ENCODE results near the gene ANO10. TPM values are rescaled to one million over a fixed set of nuclear protein-coding genes. Genes with fewer than 3 reads are reported as not detected.

Gene ANO10
- total and polyA plus RNA-seq, 10 donors = 2.6 to 21.7 (median 16.6) TPM

DNA sequence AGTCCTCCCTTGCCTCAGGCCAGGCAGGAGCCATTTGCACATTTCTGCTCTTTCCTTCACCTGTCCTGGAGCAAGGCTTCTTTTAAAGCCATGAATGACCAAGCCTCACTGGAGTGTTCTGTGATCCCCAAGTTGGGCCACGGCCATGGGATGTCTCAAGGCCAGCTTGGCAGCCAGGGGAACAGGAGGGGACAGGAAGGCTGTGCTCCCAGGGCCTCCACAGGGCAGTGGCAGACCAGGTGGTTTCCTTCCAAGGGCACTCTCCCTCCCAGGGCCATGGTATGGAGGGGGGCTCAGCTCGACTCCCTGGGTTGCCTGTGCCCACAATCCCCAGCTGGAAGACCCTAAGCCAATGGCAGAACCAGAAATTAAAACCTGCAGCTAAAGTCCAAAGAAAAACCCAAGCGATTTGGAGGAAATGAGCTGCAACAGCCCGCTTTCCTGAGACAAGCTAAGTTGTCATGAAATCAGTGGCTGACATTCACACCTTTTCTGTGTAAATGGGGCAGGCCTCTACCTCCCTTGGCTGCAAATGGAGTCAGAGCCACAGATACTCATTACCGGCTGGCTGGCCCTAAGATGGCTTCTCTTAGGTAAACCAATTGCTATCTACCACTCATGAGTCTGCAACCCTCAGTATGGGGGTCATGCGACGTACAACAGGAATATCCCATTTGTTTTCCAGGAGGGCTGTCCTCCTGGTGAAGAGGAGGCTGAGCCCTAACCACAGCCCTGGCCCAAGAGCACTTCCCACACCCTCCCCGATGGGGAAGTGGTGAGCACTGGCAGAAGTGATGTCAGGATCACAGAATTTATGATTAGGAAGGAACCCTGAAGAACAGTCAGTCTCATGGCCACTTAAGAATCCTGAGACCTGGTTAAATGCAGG lies 252.2 kb downstream of the ANO10 start:
- TF ChIP-seq POLR2AphosphoS5 (IDR thresholded peaks at IDR 0.05) (peak in 2 of 3 donors; percentile 45 to 50), POLR2A (IDR thresholded peaks at IDR 0.05) (no peak)
- DNase-seq = peak; percentile 85
- Histone ChIP-seq H3K4me1 (peaks cover 0 to 47% (median 0%) of the 10 kb centered on the region in 6 donors), H3K4me3 (no peak overlapping the region), H3K9me3 (no peaks in the 10 kb centered on the region), H3K27me3 (replicated peaks in 1 of 7) (no peaks in the 10 kb centered on the region), H3K36me3 (peaks cover 0 to 20% (median 0%) of the 10 kb centered on the region in 6 donors), H3K27ac (peak overlapping the region in 5 of 8 donors; percentile 22 to 80 (median 52))
- intact Hi-C loops (cut with DNase I; ENCODE audit: low total_unique reads) = loop anchor here (10.0 kb wide), 1 partner anchor 145 kb away; no protein-coding TSS in a partner anchor
- WGBS, 5 donors = 51 to 68% (median 58%) methylated on average over 7 to 8 of the region's 8 CpGs

DNA sequence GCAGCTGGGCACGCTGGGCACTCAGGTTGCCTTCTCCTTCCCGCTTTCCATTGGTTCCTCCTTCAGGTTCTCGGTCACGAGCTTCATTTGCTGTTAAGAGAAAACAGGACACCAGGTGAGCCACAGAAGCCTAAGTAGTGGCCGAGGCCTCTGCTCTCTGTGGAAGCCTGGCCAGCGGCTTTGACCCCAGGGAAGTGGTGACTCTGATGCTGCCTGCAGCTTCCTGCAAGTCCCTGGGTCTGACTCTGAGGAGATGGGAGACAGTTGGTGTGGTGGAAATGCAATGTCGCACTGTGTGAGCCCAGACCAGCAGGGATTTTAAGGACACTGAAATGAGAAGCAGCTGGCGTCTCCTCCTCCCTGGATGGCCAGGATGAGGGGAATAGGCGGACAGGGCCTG lies 254.9 kb downstream of the ANO10 start:
- Histone ChIP-seq H3K4me1 (peaks cover 0 to 54% (median 2%) of the 10 kb centered on the region in 6 donors), H3K27ac (peak overlapping the region in 5 of 8 donors; percentile 13 to 62 (median 45)), H3K4me3 (no peak overlapping the region), H3K36me3 (peaks cover 0 to 20% (median 0%) of the 10 kb centered on the region in 6 donors), H3K27me3 (replicated peaks in 1 of 7) (no peaks in the 10 kb centered on the region), H3K9me3 (no peaks in the 10 kb centered on the region)
- intact Hi-C loops (cut with DNase I; ENCODE audit: low total_unique reads) = loop anchor here (10.0 kb wide), 1 partner anchor 142 kb away; no protein-coding TSS in a partner anchor
- no peak for TF ChIP-seq POLR2AphosphoS5 (IDR thresholded peaks at IDR 0.05)
- TF ChIP-seq, protein P1, sequence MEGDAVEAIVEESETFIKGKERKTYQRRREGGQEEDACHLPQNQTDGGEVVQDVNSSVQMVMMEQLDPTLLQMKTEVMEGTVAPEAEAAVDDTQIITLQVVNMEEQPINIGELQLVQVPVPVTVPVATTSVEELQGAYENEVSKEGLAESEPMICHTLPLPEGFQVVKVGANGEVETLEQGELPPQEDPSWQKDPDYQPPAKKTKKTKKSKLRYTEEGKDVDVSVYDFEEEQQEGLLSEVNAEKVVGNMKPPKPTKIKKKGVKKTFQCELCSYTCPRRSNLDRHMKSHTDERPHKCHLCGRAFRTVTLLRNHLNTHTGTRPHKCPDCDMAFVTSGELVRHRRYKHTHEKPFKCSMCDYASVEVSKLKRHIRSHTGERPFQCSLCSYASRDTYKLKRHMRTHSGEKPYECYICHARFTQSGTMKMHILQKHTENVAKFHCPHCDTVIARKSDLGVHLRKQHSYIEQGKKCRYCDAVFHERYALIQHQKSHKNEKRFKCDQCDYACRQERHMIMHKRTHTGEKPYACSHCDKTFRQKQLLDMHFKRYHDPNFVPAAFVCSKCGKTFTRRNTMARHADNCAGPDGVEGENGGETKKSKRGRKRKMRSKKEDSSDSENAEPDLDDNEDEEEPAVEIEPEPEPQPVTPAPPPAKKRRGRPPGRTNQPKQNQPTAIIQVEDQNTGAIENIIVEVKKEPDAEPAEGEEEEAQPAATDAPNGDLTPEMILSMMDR (IDR thresholded peaks at IDR 0.05 in 8 of 11, conservative IDR thresholded peaks at IDR 0.05 in 3 of 11) = no peak
- no peak for TF ChIP-seq POLR2A (IDR thresholded peaks at IDR 0.05)
- 78 to 89% (median 87%) methylated on average over 9 of the region's 9 CpGs for WGBS, 5 donors
- no peak for DNase-seq

DNA sequence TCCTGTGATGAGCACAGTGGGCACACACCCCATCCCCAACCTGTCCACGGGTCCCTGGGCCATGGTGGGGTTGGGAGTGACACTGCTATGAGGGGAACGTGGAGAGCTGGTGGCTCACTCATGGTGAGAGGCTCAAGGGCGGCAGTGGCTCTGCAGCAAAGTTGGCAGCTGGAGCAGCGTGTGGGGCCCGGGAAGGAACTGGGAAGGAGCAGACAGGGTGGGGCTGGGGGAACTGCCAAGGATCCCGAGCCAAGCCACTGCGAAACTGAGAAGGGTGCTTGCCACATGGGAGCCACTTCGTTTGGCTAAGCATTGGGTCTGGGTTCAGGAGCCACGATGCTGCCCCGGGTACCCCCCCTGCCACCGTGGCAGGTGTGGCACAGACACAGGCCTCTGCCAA lies 255.3 kb downstream of the ANO10 start:
- Histone ChIP-seq H3K9me3 (no peaks in the 10 kb centered on the region), H3K36me3 (peaks cover 0 to 20% (median 0%) of the 10 kb centered on the region in 6 donors), H3K27ac (peak overlapping the region in 5 of 8 donors; percentile 13 to 62 (median 45)), H3K4me3 (no peak overlapping the region), H3K4me1 (peaks cover 0 to 50% (median 2%) of the 10 kb centered on the region in 6 donors), H3K27me3 (replicated peaks in 1 of 7) (no peaks in the 10 kb centered on the region)
- intact Hi-C loops (cut with DNase I; ENCODE audit: low total_unique reads) = loop anchor here (10.0 kb wide), 1 partner anchor 142 kb away; no protein-coding TSS in a partner anchor
- TF ChIP-seq POLR2A (IDR thresholded peaks at IDR 0.05) = no peak
- TF ChIP-seq POLR2AphosphoS5 (IDR thresholded peaks at IDR 0.05) = no peak
- TF ChIP-seq, protein P1 (IDR thresholded peaks at IDR 0.05 in 8 of 11, conservative IDR thresholded peaks at IDR 0.05 in 3 of 11) = no peak
- WGBS, 5 donors = 78 to 85% (median 79%) methylated on average over 6 to 11 of the region's 11 CpGs
- no peak for DNase-seq

DNA sequence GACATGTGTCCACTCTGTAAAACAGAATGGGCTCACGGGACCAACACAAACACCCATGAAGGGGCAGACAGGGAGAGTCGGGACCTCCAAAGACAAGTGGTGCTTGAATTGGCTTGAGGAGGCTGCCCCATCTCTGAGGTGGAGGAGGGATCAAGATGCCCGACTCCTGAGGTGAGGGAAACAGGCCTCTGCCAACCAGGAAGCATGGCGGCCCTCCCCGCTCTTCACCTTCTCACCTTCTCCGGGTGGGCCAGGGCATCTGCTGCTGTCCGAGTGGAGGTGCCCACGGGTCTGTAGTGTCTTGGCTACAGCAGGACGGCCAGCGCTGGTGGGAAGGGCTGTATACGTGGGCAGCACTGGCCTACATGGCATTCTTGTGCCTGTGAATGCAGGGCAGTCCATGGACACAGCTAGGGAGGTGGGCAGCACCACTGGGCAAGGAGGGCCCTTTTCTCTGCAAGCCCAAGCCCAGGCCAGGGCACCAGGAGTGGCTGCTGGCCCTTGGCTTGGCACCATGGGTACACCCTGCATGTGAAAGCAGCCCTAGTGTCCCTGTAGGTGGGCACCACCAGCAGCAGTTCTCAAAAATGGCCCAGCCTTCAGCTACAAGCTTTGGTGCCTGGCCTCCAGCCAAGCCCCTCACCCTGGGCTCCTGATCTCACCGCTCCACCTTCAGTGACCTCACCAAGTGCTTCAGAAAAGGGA lies 256.1 kb downstream of the ANO10 start:
- Histone ChIP-seq H3K27ac (peak overlapping the region in 4 of 8 donors; percentile 45 to 62 (median 54)), H3K4me3 (no peak overlapping the region), H3K4me1 (peaks cover 0 to 46% (median 2%) of the 10 kb centered on the region in 6 donors), H3K36me3 (peaks cover 0 to 20% (median 0%) of the 10 kb centered on the region in 6 donors), H3K9me3 (no peaks in the 10 kb centered on the region), H3K27me3 (replicated peaks in 1 of 7) (no peaks in the 10 kb centered on the region)
- no peak for DNase-seq
- intact Hi-C loops (cut with DNase I; ENCODE audit: low total_unique reads) = loop anchor here (10.0 kb wide), 1 partner anchor 141 kb away; no protein-coding TSS in a partner anchor
- 95 to 97% (median 96%) methylated on average over 11 to 12 of the region's 12 CpGs for WGBS, 5 donors
- no peak for TF ChIP-seq POLR2A (IDR thresholded peaks at IDR 0.05)
- TF ChIP-seq, protein P1 (IDR thresholded peaks at IDR 0.05 in 8 of 11, conservative IDR thresholded peaks at IDR 0.05 in 3 of 11) = no peak
- peak in 1 of 3 donors; percentile 8 for TF ChIP-seq POLR2AphosphoS5 (IDR thresholded peaks at IDR 0.05)

All from spleen (tissue), 11 donors.